KMS-11 (cell line): ENCODE measurements around the gene ACO2.

Source experiments
- H2AFZ ChIP-seq: fragments of 200-600 bp; sonication (generic); 2 replicates; pipeline ENCODE4 v1.6.1; 2016; ENCODE audit warnings: antibody characterized with exemption, mixed run types, low read depth
- H3K27ac ChIP-seq: fragments of 200-600 bp; sonication (generic); 2 replicates; pipeline ENCODE4 v1.6.1; 2016; ENCODE audit warnings: mild to moderate bottlenecking, mixed run types
- H3K27me3 ChIP-seq: fragments of 200-600 bp; sonication (generic); 2 replicates; pipeline ENCODE4 v1.6.1; 2017; ENCODE audit warnings: mild to moderate bottlenecking, low read depth, mixed run types, moderate library complexity; ENCODE audit not compliant: insufficient read depth
- H3K36me3 ChIP-seq: fragments of 200-600 bp; sonication (generic); 2 replicates; pipeline ENCODE4 v1.6.1; 2017; ENCODE audit warnings: mild to moderate bottlenecking, mixed run types; ENCODE audit not compliant: insufficient read depth
- H3K4me1 ChIP-seq: fragments of 200-600 bp; sonication (generic); 2 replicates; pipeline ENCODE4 v1.6.1; 2016; ENCODE audit warnings: mild to moderate bottlenecking, low read depth, mixed run types; ENCODE audit not compliant: poor library complexity, severe bottlenecking
- H3K4me2 ChIP-seq: fragments of 200-600 bp; sonication (generic); 2 replicates; pipeline ENCODE4 v1.7.0; 2016; ENCODE audit warnings: mild to moderate bottlenecking, mixed run types
- H3K4me3 ChIP-seq: fragments of 200-600 bp; sonication (generic); IDR thresholded peaks from 2 replicates; pipeline ENCODE4 v1.6.1; 2017; ENCODE audit warnings: low read depth, low read length, mixed read lengths; ENCODE audit not compliant: insufficient read depth
- H3K79me2 ChIP-seq: fragments of 200-600 bp; sonication (generic); 2 replicates; pipeline ENCODE4 v1.6.1; 2016; ENCODE audit warnings: low read depth, mixed run types; ENCODE audit not compliant: insufficient read depth
- H3K9ac ChIP-seq: fragments of 200-600 bp; sonication (generic); 2 replicates; pipeline ENCODE4 v1.6.1; 2016; ENCODE audit warnings: mild to moderate bottlenecking, mixed run types
- H4K20me1 ChIP-seq: fragments of 200-600 bp; sonication (generic); 2 replicates; pipeline ENCODE4 v1.6.1; 2016; ENCODE audit warnings: mild to moderate bottlenecking, mixed run types; ENCODE audit not compliant: insufficient read depth
- TF ChIP-seq, protein P1 (sequence below): fragments of 200-600 bp; sonication (generic); conservative IDR thresholded peaks from 2 replicates; pipeline ENCODE4 v1.6.1; 2017; ENCODE audit warnings: low read depth, mild to moderate bottlenecking, antibody characterized with exemption, low read length, moderate library complexity, mixed read lengths

The ACO2 gene

DNA sequence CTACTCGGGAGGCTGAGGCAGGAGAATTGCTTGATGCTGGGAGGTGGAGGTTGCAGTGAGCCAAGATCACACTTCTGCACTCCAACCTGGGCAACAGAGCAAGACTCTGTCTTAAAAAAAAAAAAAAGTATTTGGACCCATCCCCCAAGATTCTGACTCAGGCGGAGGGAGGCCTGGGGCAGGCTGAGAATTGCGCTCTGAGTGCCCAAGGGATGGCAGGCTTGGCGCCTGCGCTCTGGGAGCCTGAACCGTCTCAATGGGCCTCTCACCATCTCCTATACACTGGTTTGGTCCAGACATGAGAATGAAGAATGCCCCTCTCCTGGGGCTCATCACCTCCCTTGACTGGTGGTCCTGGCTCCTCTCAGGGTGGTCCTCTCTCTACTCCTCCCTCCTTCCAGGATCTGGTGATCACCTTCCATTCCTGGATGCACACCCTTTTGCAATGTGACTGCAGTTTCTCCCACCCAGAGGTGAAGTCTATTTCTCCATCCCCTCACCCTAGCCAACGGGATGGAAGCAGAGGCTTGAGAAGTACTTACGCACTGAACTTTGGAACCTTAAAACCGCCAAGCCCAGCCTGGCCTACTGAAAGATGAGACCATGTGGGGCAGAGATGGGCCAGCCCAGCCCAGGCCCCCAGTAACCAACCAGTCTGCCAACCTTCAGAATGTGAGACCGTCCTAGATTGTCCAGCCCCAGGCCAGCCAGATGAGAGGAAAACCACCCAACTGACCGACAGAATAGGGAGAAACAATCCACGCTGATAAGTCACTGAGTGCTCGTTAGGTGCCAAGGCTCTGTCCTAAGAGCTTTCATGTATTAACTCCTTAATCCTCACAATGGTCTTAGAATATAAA lies 70.5 kb downstream of the ACO2 start:
- no peaks in the 10 kb centered on the region; the same call in 1 of the 2 replicates for H3K36me3 ChIP-seq
- peaks cover 50% of the 10 kb centered on the region for H3K79me2 ChIP-seq
- no peak overlapping the region for H3K27ac ChIP-seq
- H3K4me3 ChIP-seq, result no peak overlapping the region
- no peak overlapping the region for H3K4me2 ChIP-seq
- peaks cover 10% of the 10 kb centered on the region for H3K4me1 ChIP-seq
- no peak overlapping the region for H3K9ac ChIP-seq
- H3K27me3 ChIP-seq, result no peaks in the 10 kb centered on the region
- H2AFZ ChIP-seq, result no peak overlapping the region
- TF ChIP-seq, protein P1, sequence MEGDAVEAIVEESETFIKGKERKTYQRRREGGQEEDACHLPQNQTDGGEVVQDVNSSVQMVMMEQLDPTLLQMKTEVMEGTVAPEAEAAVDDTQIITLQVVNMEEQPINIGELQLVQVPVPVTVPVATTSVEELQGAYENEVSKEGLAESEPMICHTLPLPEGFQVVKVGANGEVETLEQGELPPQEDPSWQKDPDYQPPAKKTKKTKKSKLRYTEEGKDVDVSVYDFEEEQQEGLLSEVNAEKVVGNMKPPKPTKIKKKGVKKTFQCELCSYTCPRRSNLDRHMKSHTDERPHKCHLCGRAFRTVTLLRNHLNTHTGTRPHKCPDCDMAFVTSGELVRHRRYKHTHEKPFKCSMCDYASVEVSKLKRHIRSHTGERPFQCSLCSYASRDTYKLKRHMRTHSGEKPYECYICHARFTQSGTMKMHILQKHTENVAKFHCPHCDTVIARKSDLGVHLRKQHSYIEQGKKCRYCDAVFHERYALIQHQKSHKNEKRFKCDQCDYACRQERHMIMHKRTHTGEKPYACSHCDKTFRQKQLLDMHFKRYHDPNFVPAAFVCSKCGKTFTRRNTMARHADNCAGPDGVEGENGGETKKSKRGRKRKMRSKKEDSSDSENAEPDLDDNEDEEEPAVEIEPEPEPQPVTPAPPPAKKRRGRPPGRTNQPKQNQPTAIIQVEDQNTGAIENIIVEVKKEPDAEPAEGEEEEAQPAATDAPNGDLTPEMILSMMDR, result no peak
- H4K20me1 ChIP-seq, result no peaks in the 10 kb centered on the region

DNA sequence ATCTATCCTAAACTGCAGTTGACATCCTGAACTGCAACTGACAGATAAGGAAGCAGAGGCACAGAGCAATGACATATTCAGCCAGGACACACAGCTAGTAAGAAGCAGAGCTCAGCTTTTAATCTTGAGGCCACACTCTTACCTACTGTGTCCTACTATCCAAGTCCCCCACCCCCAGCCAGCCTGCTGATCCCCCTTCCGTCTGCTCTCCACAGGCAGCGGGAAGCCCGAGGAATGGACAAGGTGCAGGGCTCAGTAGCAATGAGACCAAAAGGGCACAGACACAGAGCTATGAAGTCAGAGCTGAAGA lies 71.0 kb downstream of the ACO2 start:
- Histone ChIP-seq H3K9ac (no peak overlapping the region), H3K27me3 (no peaks in the 10 kb centered on the region), H3K27ac (no peak overlapping the region), H3K4me3 (no peak overlapping the region), H2AFZ (no peak overlapping the region), H3K4me1 (peaks cover 14% of the 10 kb centered on the region), H3K4me2 (no peak overlapping the region), H3K79me2 (peaks cover 50% of the 10 kb centered on the region), H4K20me1 (no peaks in the 10 kb centered on the region), H3K36me3 (no peaks in the 10 kb centered on the region; the same call in 1 of the 2 replicates)
- TF ChIP-seq, protein P1, result no peak

DNA sequence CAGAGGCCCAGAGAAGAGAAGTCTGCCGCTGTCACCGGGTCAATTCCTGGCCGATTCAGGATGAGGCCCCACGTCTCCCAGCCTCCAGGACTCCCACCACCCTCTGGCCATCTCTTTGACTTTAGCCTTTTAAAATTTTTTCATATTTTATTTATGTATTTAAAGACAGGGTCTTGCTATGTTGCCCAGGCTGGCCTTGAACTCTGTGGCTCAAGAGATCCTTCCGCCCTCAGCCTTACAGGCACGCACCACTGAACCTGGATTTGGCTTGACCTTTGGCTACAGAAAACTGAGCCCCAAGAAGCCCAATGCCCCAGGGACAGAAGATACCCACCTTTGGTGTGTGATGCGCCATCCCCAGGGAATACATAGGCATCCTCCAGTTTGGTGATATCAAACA lies 71.4 kb downstream of the ACO2 start:
- Histone ChIP-seq H3K27ac (no peak overlapping the region), H4K20me1 (no peaks in the 10 kb centered on the region), H3K27me3 (no peaks in the 10 kb centered on the region), H3K4me2 (no peak overlapping the region), H3K4me3 (no peak overlapping the region), H3K36me3 (no peaks in the 10 kb centered on the region; the same call in 1 of the 2 replicates), H3K9ac (no peak overlapping the region), H3K4me1 (peaks cover 18% of the 10 kb centered on the region), H2AFZ (no peak overlapping the region), H3K79me2 (peaks cover 50% of the 10 kb centered on the region)
- TF ChIP-seq, protein P1, result no peak

DNA sequence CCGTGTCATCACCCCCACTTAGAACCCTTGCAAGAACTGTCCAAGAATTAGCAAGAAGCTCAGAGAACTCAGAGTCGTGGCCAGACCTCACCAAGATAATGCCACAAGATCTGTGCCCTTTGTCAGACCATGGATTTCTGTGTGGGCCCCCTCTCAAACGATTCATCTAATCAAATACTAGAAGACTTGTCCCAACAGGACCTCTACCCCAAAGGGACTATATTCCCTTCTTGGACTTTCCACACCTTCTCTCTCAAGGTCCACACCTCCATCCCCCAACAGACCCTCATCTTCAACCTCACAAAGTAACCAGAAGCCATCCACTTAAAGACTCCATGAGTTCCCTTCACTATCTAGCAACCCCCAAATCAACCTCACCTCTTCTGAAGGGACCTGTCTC lies 72.6 kb downstream of the ACO2 start:
- H3K4me2 ChIP-seq, result peak overlapping the region; percentile 21; the same call in 1 of the 2 replicates

More for the DNA sequence above, 72.6 kb downstream of the ACO2 start:
- Histone ChIP-seq H3K4me1 (peaks cover 18% of the 10 kb centered on the region), H3K4me3 (no peak overlapping the region), H3K27me3 (no peaks in the 10 kb centered on the region), H3K79me2 (peaks cover 50% of the 10 kb centered on the region), H3K36me3 (no peaks in the 10 kb centered on the region; the same call in 1 of the 2 replicates), H2AFZ (no peak overlapping the region), H3K9ac (no peak overlapping the region), H4K20me1 (no peaks in the 10 kb centered on the region), H3K27ac (no peak overlapping the region)
- TF ChIP-seq, protein P1, result no peak
